Neural progenitor cell (in vitro differentiated cells): Measurements from ENCODE around the gene NR1D2. TPM values are rescaled to one million over a fixed set of nuclear protein-coding genes. Genes with fewer than 3 reads are reported as not detected.

Source experiments
- DNase-seq: peaks from one replicate; pipeline ENCODE4 v3.0.0-alpha.2; 2016; ENCODE audit warnings: low spot score
- H2AFZ ChIP-seq: fragments of 200-600 bp; sonication (generic); replicated peaks from 2 replicates; pipeline ENCODE4 v1.6.1; 2016; ENCODE audit warnings: antibody characterized with exemption
- H3F3A ChIP-seq: fragments of 200-600 bp; sonication (generic); 2 replicates; pipeline ENCODE4 v1.6.1; 2016; ENCODE audit warnings: antibody characterized with exemption, low read depth
- H3K27ac ChIP-seq: fragments of 200-600 bp; sonication (generic); 2 replicates; pipeline ENCODE4 v1.5.1; 2016; ENCODE audit warnings: mild to moderate bottlenecking
- H3K27me3 ChIP-seq: fragments of 200-600 bp; sonication (generic); 2 replicates; pipeline ENCODE4 v1.6.1; 2016; ENCODE audit warnings: mild to moderate bottlenecking, moderate library complexity
- H3K36me3 ChIP-seq: fragments of 200-600 bp; sonication (generic); 2 replicates; pipeline ENCODE4 v1.5.1; 2016
- H3K4me1 ChIP-seq: fragments of 200-600 bp; sonication (generic); 2 replicates; pipeline ENCODE4 v1.6.1; 2016; ENCODE audit warnings: mixed run types
- H3K4me2 ChIP-seq: fragments of 200-600 bp; sonication (generic); 2 replicates; pipeline ENCODE4 v1.6.1; 2016
- H3K4me3 ChIP-seq: fragments of 200-600 bp; sonication (generic); 2 replicates; pipeline ENCODE4 v1.5.1; 2016
- H3K79me2 ChIP-seq: fragments of 200-600 bp; sonication (generic); 2 replicates; pipeline ENCODE4 v1.6.1; 2016; ENCODE audit warnings: low read depth
- H3K9ac ChIP-seq: fragments of 200-600 bp; sonication (generic); 2 replicates; pipeline ENCODE4 v1.6.1; 2016
- H3K9me3 ChIP-seq: fragments of 200-600 bp; sonication (generic); 2 replicates; pipeline ENCODE4 v1.5.1; 2016; ENCODE audit warnings: low read depth
- H4K20me1 ChIP-seq: fragments of 200-600 bp; sonication (generic); 2 replicates; pipeline ENCODE4 v1.6.1; 2016; ENCODE audit warnings: low read depth
- H3K27ac Mint-ChIP-seq: 3 replicates; pipeline ENCODE4 v1.8.0; 2021; ENCODE audit warnings: mixed read lengths
- H3K27me3 Mint-ChIP-seq: 2 replicates; pipeline ENCODE4 v1.8.0; 2022; ENCODE audit warnings: low read depth, mild to moderate bottlenecking, inconsistent platforms, moderate library complexity, mixed read lengths; ENCODE audit not compliant: insufficient read depth
- H3K36me3 Mint-ChIP-seq: 3 replicates; pipeline ENCODE4 v1.8.0; 2021; ENCODE audit warnings: mixed read lengths
- H3K4me1 Mint-ChIP-seq: 3 replicates; pipeline ENCODE4 v1.8.0; 2021; ENCODE audit warnings: mixed read lengths
- H3K4me3 Mint-ChIP-seq: 3 replicates; pipeline ENCODE4 v1.8.0; 2021; ENCODE audit warnings: mild to moderate bottlenecking, moderate library complexity, mixed read lengths
- H3K9me3 Mint-ChIP-seq: 3 replicates; pipeline ENCODE4 v1.8.0; 2020; ENCODE audit warnings: mixed read lengths
- EZH2 ChIP-seq: fragments of 200-600 bp; sonication (generic); IDR thresholded peaks from 2 replicates; pipeline ENCODE4 v1.6.1; 2017; ENCODE audit warnings: antibody characterized with exemption, mild to moderate bottlenecking, moderate library complexity
- EZH2phosphoT487 ChIP-seq: fragments of 200-600 bp; sonication (generic); IDR thresholded peaks from 2 replicates; pipeline ENCODE4 v1.6.1; 2017; ENCODE audit warnings: antibody characterized with exemption
- total RNA-seq: library from RNA; depleted of rRNA; stranded (reverse); fragments of >200 nt; gene quantifications from 2 replicates; pipeline ENCODE4 v1.2.3, GENCODE V29; 2015; ENCODE audit warnings: low replicate concordance
- TF ChIP-seq, protein P1 (sequence below): fragments of 200-600 bp; sonication (generic); IDR thresholded peaks from 2 replicates; pipeline ENCODE4 v1.5.1; 2017; ENCODE audit warnings: antibody characterized with exemption, mild to moderate bottlenecking

NR1D2 gene
- total RNA-seq, 1 donor from 2014 or later: 43.7 TPM

DNA sequence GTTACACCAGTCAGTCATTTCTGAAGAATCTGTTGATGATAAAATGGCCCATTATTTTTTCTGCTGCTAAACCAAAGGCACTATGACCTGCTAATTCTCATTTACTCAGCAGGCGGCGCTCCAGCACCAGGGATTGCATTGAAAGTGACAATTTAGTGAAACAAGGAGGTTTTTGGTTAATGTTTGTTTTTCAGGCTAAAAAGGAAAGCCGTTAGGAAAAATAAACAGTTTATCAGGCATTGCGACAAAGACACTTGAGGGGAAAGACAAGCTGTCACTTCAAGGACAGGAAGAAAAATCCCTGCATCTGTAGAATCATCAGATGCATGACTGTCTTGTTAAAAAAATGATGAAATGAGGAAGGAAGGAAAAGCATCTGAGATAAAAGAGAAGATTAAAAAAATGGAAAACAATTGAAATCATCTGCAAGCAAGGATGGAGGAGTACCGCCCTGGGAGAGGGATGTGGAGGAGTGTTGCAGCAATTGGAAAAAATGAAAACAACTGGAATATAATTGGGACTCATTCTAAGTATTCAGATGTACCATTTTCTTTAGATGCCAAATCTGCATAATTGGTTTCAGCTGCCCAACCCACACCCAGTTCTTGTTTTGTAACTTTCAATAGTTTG lies 54.0 kb downstream of the NR1D2 start:
- Histone ChIP-seq H3K9ac (no peak overlapping the region), H3F3A (no peaks in the 10 kb centered on the region), H3K27me3 (no peaks in the 10 kb centered on the region), H4K20me1 (no peaks in the 10 kb centered on the region), H3K79me2 (no peaks in the 10 kb centered on the region), H3K36me3 (no peaks in the 10 kb centered on the region), H3K9me3 (no peaks in the 10 kb centered on the region), H3K4me2 (peak overlapping the region; percentile 42), H2AFZ (peak overlapping the region; percentile 83), H3K4me1 (peaks cover 10% of the 10 kb centered on the region), H3K27ac (no peak overlapping the region), H3K4me3 (no peak overlapping the region)
- Mint-ChIP-seq H3K4me3 (no peak overlapping the region), H3K27ac (no peak overlapping the region), H3K4me1 (peaks cover 4% of the 10 kb centered on the region), H3K9me3 (no peaks in the 10 kb centered on the region), H3K36me3 (no peaks in the 10 kb centered on the region), H3K27me3 (no peaks in the 10 kb centered on the region)
- DNase-seq: peak; percentile 70
- no peak for TF ChIP-seq EZH2
- TF ChIP-seq, protein P1, sequence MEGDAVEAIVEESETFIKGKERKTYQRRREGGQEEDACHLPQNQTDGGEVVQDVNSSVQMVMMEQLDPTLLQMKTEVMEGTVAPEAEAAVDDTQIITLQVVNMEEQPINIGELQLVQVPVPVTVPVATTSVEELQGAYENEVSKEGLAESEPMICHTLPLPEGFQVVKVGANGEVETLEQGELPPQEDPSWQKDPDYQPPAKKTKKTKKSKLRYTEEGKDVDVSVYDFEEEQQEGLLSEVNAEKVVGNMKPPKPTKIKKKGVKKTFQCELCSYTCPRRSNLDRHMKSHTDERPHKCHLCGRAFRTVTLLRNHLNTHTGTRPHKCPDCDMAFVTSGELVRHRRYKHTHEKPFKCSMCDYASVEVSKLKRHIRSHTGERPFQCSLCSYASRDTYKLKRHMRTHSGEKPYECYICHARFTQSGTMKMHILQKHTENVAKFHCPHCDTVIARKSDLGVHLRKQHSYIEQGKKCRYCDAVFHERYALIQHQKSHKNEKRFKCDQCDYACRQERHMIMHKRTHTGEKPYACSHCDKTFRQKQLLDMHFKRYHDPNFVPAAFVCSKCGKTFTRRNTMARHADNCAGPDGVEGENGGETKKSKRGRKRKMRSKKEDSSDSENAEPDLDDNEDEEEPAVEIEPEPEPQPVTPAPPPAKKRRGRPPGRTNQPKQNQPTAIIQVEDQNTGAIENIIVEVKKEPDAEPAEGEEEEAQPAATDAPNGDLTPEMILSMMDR: peak; percentile 100

DNA sequence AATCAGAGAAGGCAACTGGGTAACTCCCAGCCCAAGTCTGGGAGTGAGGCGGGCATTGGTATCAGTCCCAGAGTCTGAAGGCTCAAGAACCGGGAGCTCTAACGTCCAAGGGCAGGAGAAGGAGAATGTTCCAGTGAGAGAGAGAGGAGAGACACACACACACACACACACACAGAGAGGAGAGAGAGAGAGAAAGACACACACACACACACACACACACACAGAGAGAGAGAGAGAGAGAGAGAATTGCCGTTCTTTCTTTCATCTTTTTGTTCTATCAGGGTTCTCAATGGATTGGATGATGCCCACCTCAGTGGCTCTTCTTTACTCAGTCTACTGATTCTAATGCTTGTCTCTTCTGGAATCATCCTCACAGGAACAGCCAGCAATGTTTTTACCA lies 57.0 kb downstream of the NR1D2 start:
- no peak for TF ChIP-seq EZH2phosphoT487
- H3K27me3 Mint-ChIP-seq: no peaks in the 10 kb centered on the region
- Histone ChIP-seq H3K9me3 (no peaks in the 10 kb centered on the region), H3K36me3 (no peaks in the 10 kb centered on the region), H3K79me2 (no peaks in the 10 kb centered on the region), H2AFZ (no peak overlapping the region), H3K4me2 (no peak overlapping the region), H4K20me1 (no peaks in the 10 kb centered on the region), H3K27ac (no peak overlapping the region), H3K27me3 (no peaks in the 10 kb centered on the region), H3K4me1 (peaks cover 15% of the 10 kb centered on the region), H3K9ac (no peak overlapping the region), H3F3A (peaks cover 3% of the 10 kb centered on the region), H3K4me3 (no peak overlapping the region)
- H3K27ac Mint-ChIP-seq: no peak overlapping the region
- H3K9me3 Mint-ChIP-seq: no peaks in the 10 kb centered on the region
- no peak overlapping the region for H3K4me3 Mint-ChIP-seq
- DNase-seq: no peak
- H3K36me3 Mint-ChIP-seq: no peaks in the 10 kb centered on the region
- peaks cover 2% of the 10 kb centered on the region for H3K4me1 Mint-ChIP-seq

DNA sequence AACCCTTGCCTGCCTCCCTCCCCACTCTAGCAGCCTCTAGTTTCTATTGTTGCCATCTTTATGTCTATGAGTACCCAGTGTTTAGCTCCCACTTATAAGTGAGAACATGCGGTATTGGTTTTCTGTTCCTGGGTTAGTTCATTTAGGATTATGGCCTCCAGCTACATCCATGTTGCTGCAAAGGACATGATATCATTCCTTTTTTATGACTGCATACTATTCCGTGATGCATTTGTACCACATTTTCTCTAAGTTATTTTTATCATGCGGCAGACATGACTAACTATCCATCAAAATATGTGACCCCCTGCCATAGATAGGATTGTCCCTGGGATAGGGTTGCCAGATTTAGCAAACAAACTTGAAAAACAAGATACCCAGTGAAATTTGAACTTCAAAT lies 58.4 kb downstream of the NR1D2 start:
- TF ChIP-seq EZH2: no peak
- TF ChIP-seq, protein P1: no peak
- no peak for TF ChIP-seq EZH2phosphoT487
- H3K9ac ChIP-seq: no peak overlapping the region
- H3K9me3 Mint-ChIP-seq: no peaks in the 10 kb centered on the region
- H2AFZ ChIP-seq: no peak overlapping the region
- peaks cover 3% of the 10 kb centered on the region for H3F3A ChIP-seq
- H4K20me1 ChIP-seq: no peaks in the 10 kb centered on the region
- no peaks in the 10 kb centered on the region for H3K79me2 ChIP-seq
- no peak for DNase-seq
- H3K27ac Mint-ChIP-seq: no peak overlapping the region
- H3K9me3 ChIP-seq: no peaks in the 10 kb centered on the region
- H3K36me3 Mint-ChIP-seq: no peaks in the 10 kb centered on the region
- H3K4me1 ChIP-seq: peaks cover 15% of the 10 kb centered on the region
- no peaks in the 10 kb centered on the region for H3K27me3 ChIP-seq
- H3K27me3 Mint-ChIP-seq: no peaks in the 10 kb centered on the region
- peaks cover 2% of the 10 kb centered on the region for H3K4me1 Mint-ChIP-seq
- H3K4me2 ChIP-seq: no peak overlapping the region
- H3K4me3 Mint-ChIP-seq: no peak overlapping the region
- H3K4me3 ChIP-seq: no peak overlapping the region
- no peak overlapping the region for H3K27ac ChIP-seq
- no peaks in the 10 kb centered on the region for H3K36me3 ChIP-seq

DNA sequence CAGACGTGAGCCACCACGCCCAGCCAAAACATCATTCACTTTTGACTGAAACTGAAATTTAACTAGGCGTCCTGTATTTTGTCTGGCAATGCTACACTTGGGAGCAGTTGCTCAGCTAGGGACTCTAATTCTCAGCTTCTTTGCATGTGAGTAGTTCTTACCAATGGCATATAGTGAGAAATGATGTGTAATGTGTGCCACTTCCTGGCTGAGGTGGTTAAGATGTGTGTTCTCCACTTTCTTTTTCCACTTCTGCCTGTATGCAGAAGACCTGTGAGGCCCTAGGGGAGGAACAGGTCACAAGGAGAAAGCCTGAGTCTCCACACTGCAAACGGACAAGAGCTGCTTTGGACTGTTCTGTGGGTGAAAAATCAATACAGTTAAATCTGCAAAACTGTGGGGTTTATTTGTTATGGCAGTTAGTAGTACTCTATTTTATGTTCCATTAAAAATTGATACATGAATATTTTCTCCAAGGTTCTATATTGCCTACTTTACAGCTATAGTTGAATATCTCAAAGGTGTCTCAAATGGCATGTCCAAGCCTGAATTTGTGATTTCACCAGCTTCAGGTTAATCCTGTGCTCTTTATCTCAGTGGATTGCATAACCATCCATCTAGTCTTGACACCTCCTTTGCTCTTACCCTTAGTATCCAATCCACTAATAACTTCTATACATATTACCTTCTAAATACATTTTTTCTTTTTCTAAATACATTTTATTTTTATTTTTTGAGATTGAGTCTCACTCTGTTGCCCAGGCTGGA lies 59.3 kb downstream of the NR1D2 start:
- no peaks in the 10 kb centered on the region for H3K4me1 Mint-ChIP-seq
- H3K9me3 Mint-ChIP-seq: no peaks in the 10 kb centered on the region
- no peaks in the 10 kb centered on the region for H3K27me3 Mint-ChIP-seq
- no peak overlapping the region for H3K4me2 ChIP-seq
- no peak overlapping the region for H3K4me3 Mint-ChIP-seq
- H3K9me3 ChIP-seq: no peaks in the 10 kb centered on the region
- H3K27ac Mint-ChIP-seq: no peak overlapping the region
- peaks cover 3% of the 10 kb centered on the region for H3F3A ChIP-seq
- H3K36me3 ChIP-seq: no peaks in the 10 kb centered on the region
- H3K27ac ChIP-seq: no peak overlapping the region
- H3K9ac ChIP-seq: no peak overlapping the region
- no peaks in the 10 kb centered on the region for H3K27me3 ChIP-seq
- H3K79me2 ChIP-seq: no peaks in the 10 kb centered on the region
- TF ChIP-seq, protein P1: no peak
- no peak for TF ChIP-seq EZH2
- H3K4me3 ChIP-seq: no peak overlapping the region
- no peak overlapping the region for H2AFZ ChIP-seq
- H4K20me1 ChIP-seq: no peaks in the 10 kb centered on the region
- DNase-seq: no peak
- no peaks in the 10 kb centered on the region for H3K36me3 Mint-ChIP-seq
- H3K4me1 ChIP-seq: peaks cover 11% of the 10 kb centered on the region
